GM04503 (cell line): ENCODE measurements around the gene REG4.

Experiments used
- DNase-seq: peaks from one replicate; pipeline ENCODE4 v3.0.0-alpha.2; 2012; ENCODE audit warnings: low read depth

Gene REG4

DNA sequence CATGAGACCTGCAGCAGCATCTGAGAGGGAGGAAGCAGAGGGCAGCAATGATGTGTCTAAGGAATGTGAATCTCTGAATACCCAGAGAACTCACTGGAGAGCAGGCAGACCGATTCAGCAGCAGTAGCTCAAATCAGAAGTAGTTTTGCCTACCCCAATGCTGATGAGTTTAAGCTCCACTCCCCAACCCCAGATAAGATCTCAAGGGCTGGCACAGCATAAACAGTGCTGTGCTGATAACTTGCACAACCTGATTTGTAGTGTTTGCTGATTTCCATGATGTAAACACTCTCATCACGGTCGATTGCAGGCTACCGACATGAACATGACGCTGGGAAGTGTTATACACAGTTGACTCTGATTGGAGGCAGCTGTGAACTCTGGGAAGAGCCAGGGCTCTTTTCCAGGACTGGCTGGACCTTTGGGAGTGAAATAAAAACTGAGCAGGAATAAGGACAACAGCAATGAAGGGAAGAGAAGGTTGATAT lies 31.3 kb downstream of the REG4 start:
- DNase-seq: peak; percentile 21

DNA sequence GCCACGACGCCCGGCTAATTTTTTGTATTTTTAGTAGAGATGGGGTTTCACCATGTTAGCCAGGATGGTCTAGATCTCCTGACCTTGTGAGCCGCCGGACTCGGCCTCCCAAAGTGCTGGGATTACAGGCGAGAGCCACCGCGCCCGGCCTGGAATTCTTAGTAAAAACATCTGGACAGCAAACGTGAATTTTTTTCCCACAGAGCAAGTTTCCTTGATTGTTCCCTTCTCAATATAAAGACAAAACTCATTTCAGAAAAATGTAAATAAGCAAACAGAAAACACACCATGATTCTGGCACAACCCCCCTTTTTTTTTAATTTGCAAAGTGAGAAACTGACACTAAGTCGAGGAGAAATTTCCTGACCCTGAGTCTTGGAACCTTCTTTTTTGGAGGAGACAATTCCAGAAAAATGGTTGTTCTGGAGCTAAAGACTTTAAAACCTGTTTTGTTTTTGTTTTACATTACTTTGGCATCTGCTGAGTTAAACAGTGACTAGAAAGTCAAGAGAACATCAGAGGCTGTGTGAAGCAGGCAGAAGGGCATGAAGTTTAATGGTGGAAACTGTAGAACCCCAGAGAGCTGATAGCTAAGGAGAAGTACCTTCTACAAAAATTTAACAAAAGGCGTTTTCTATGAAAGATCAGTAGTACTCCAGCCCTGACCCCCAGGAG lies 32.2 kb downstream of the REG4 start:
- DNase-seq: no peak

DNA sequence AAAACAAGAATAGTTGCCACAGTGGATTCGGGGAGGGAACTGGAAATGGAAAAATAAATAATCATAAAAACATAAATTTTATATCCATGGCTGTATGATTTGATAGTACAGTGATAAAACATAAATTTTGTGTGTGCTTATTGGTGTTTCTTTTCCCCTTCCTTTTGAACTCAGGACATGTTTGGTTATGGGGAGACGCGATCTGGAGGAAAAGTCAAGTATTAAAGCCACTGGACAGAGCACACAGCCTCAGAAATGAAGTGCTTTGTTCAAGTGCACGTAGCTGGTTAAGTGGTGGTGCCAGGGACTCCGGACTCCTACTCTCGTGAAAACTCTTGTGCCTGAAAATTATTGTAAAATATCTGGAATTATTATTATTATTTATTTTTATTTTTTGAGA lies 32.9 kb downstream of the REG4 start:
- no peak for DNase-seq

DNA sequence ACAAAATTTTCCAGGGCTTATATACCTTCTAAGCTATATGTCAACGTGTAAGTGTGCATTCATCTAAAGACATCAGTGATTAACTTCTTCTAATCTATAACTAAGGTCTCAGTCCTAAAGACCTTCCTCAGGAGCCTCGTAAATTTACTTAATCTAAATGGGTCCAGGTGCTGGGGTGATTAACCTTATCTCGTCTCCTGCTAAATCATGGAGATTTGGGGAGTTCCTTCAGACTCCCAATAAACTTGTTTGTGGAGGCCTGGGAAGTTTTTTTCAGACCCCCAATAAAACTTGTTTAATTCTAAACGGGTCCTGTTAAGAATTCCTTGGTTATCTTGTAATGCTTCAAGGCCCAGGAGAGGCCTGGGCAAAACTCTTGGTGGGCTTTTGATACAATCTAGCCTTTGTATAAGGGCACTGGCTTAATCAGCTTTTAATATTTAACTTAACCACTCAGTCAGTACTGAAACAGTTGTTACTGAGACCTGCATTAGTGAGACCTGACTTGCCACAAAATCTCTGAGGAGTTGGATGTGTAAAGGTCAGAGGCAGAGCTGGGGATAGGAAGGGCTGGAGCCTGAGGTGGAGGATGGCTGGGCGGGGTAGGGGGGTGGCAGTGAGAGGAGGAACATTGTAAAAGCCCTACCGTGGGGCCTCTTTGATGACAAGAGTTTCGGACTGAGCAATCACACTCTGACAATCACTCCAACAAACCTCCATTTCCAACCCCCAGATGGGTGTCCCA lies 36.3 kb downstream of the REG4 start:
- no peak for DNase-seq

DNA sequence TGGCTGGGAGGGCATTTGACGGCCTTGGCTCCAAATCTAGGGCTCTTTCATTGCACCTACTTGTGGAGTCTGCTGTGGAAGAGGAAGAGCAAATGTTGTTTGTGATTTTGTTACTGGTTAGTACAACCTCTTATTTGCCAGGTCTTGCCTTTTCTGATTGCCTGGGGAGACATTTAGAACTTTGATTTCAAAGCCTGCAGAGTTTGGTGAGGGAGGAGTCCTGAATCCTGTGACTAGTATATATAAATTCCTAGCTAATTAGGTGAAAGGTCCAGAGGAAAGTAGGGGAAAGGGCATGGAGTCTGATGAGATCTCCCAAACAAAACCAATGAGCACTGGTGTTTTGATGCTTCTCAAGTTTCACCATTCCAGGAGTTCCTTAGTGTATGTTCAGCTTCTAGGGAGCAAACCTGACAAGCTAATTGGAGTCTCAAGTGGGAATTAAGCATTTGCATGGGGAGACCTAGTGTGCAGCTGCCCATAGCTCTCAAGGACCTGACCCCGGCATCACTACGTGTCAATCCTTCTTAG lies 37.5 kb downstream of the REG4 start:
- DNase-seq: peak; percentile 68

DNA sequence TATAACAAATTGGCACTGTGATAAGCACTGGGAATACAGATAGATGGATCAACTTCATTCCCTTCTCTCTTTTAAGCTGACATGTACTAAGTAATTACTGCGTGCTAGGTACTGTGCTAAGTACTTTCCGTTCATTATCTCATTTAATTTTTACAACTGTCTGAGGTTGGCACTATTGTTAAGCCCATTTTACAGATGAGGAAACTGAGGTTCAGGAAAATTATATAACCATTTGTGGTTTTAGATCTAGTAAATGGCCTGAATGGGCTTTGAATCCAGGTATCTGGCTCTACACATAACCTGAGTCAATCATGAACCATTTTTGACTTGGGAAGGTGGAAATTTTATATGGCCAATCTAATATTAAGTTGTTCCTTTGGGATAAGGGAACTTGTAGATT lies 39.0 kb downstream of the REG4 start:
- no peak for DNase-seq

- no peak for DNase-seq
Measured at GRCh38 chr1:119771770-119772169, 39.5 kb downstream of the REG4 start.

DNA sequence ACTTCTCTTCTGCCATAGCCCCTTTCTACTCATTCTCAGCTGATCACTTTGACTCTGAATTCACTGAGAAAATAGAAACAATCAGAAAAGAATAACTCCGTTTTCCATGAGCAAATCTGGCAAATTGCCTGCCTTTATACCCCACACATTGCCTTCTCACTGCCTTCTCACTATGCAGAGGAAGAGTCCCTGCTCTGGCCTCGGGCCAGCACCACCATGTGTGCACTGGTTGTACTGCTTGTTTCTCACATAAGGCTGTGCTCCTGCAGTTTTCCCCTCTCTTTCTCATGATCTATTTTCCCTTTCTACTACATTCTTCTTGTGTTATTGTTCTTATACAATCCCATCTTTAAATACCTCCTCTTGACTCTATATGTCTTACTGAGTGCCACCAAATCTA lies 40.2 kb downstream of the REG4 start:
- DNase-seq: no peak

DNA sequence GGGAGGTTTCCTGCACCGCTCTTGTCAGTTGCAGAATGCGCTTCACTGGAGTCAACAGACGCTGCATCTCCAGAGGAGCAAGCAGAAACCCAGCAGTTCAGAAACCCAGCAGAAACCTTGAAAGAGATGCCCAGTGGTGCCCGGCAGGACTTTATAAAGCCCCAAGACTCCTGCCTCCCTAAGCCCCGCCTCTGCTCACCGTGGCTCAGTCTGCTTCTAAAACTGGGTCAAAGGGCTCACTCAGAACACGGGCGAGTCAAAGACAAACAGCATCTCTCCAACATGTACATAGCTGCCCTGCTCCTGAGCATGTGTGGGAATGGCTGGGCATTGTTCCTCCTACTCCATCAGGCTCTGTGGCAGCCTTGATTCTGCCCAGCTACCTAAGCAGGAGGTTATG lies 42.5 kb downstream of the REG4 start, which contains the start of gene HMGCS2:
Gene HMGCS2 (minus strand): TSS at position 128 of the 400 bp plus-strand sequence. CDS start 61 bp downstream, at position 67.
- DNase-seq: no peak

DNA sequence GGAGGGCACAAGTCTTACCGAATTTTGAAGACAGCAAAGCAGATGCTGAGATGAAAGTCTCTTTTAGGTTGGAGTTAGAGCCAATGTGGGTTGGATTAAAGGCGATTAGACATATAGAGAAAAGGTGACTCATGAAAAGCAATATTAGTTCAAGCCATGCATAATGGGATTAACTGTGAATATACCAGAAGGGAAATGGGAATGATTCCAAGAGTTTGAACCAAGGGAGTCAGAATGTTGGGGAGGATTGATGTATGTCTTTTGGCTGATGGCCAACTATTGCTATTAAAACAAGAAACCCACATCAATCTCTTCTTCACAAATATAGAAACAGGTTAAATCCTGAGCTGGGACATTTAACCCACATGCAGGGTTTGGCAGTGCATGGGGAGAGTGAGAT lies 43.8 kb downstream of the REG4 start:
- no peak for DNase-seq

- no peak for DNase-seq
Measured at GRCh38 chr1:119766374-119766794, 44.9 kb downstream of the REG4 start.

DNA sequence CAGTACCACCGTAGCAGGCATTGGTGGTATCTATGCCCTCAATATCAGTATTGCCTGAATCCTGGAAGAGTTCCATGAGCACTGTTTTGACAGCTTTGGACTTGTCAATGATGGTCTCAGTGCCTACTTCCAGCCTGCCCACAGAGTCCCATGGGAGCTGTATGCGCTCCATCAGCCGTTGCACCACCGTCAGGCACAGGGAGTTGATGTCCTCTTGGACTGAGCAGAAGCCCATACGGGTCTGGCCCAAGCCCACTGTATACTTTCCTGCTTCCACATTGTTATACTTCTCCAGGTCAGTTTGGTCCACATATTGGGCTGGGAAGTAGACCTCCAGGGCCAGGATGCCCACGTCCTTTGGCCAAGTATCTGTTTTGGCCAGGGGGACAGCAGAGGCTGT lies 47.0 kb downstream of the REG4 start:
- no peak for DNase-seq

DNA sequence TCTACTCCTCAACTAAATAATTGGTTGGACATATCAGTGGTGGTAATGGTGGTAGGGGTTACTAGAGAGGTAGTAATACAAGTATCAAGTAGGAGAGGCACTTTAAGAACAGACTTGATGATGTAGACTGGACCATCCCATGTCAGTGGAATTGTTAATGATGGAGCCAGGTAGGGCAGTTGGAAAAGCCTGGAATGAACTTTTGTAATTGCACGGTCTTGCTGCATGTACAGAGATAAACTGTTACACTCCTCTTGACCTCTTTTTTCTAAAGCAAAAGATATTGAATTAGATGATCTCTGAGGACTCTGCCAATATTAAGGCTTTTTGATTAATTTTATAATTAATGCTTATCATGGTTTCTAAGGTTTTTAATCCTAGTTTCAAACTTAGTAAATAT lies 48.3 kb downstream of the REG4 start:
- DNase-seq: no peak

GRCh38 chr1:119762409-119762808 lies 48.9 kb downstream of the REG4 start:
- no peak for DNase-seq

DNA sequence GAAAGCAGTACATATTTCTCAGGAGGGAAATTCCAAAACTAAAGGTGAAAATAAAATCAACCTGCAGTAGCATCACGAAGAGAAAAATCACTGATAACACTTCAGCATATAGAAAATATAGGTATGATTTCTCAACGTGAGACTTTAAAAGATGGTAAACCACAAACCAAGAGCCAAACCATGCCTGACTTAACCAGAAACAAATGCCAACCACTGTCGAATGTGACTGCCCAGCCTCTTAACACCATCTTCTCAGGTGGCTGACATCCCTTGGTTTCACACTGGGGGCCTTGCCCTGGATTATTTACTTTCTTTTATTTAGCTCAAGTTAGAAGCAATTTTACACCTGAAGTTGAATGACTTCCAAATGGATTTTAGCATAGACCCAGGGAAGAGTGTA lies 52.7 kb downstream of the REG4 start:
- no peak for DNase-seq

DNA sequence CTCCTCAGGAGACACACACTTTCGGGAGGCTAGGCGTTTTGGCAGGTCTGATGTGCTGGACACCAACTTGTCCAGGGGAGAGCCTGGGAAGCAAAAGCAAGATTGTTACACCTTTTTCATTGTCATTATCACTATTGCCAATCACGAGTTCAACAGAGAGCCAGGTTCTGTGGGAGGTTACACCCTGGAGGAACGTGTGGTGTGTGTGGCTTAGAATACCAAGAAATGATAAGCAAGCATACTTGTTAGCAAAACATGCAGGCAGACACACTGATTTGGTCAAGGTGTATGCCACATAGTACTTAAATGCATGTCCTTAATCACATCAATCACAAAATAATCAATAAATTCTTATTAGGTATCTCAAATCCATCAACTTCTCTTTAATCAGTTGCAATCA lies 58.7 kb downstream of the REG4 start:
- no peak for DNase-seq

GRCh38 chr1:119748040-119748439 lies 63.2 kb downstream of the REG4 start:
- no peak for DNase-seq

DNA sequence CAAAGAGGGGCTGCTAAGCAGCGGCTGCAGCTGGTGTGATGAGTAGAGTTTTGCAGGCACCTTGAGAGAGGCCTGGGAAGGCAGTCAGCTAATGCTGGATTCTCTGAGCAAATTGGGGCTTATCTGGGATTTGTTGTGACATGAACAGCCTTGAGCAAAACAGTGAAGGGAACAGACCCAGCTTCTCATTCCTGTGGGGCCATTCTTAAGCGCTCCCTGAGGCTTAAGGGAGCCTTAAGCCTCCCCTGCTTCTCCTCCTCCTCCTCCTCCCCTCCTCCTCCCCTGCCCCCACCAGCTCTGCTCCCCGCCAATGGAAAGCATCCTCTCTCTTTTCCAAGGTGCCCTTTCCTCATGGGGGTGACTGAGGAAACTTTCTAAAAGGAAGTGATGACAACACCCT lies 63.8 kb downstream of the REG4 start:
- no peak for DNase-seq

- no peak for DNase-seq
Measured at GRCh38 chr1:119745034-119745433, 66.2 kb downstream of the REG4 start.

GRCh38 chr1:119744598-119744942 lies 66.7 kb downstream of the REG4 start:
- no peak for DNase-seq
